Heart left ventricle (tissue), 13 donors: ENCODE data around the gene TULP4.

ENCODE experiments used
- POLR2A ChIP-seq, 2 donors: fragments of 450-650 bp; IDR thresholded peaks; one replicate each; pipeline ENCODE4 v1.6.1; 2017; ENCODE audit warnings: antibody characterized with exemption in 2 of 2, mild to moderate bottlenecking in 2 of 2, moderate library complexity in 2 of 2
- TF ChIP-seq, protein P1 (sequence below), 12 donors: fragments of 200-600 bp; sonication (generic) in 4 of 12; IDR thresholded peaks; one replicate each; pipeline versions ENCODE4 v1.5.0 to v1.8.0; 2018 to 2022; ENCODE audit warnings: antibody characterized with exemption in 12 of 12, mild to moderate bottlenecking in 5 of 12
- donor health status: ischemic (EF 13 %, LVEDD 7.1; RV severe dilation, severe dysfunction).
- donor health status: DM: no; HTN: yes; CAD: no.
- donor health status: DM: no; HTN: no; CAD: no.
- donor health status: ischemic (EF 25% LVEDD 6.9; RV normal size, moderate dysfunction).
- donor health status: ischemic (EF 25% LVEDD 5.7; RV mildly dilated, moderate dysfunction).
- donor health status: ischemic (EF 35%, LVEDD 5.7; RV mildly dilated, moderate dysfunction).
- donor health status: nonischemic (EF 11% LVEDD 7.7; RV severe dilation, severe dysfunction).
- donor health status: DM: yes; HTN: yes; CAD: no.
- donor health status: PGD.
- donor health status: ischemic (EF 29% LVEDD 5.4; RV normal size, mild dysfunction).
- donor health status: nonischemic (EF 23%, LVEDD 6.1; RV moderate dilation, normal function).

GRCh38 chr6:158512809-158513208, 200.5 kb downstream of the TULP4 start:
- no peak for TF ChIP-seq POLR2A (IDR thresholded peaks at IDR 0.05)
- TF ChIP-seq, protein P1, sequence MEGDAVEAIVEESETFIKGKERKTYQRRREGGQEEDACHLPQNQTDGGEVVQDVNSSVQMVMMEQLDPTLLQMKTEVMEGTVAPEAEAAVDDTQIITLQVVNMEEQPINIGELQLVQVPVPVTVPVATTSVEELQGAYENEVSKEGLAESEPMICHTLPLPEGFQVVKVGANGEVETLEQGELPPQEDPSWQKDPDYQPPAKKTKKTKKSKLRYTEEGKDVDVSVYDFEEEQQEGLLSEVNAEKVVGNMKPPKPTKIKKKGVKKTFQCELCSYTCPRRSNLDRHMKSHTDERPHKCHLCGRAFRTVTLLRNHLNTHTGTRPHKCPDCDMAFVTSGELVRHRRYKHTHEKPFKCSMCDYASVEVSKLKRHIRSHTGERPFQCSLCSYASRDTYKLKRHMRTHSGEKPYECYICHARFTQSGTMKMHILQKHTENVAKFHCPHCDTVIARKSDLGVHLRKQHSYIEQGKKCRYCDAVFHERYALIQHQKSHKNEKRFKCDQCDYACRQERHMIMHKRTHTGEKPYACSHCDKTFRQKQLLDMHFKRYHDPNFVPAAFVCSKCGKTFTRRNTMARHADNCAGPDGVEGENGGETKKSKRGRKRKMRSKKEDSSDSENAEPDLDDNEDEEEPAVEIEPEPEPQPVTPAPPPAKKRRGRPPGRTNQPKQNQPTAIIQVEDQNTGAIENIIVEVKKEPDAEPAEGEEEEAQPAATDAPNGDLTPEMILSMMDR (IDR thresholded peaks at IDR 0.05), result no peak
